Measurements from ENCODE around the gene SWT1. TPM values are rescaled to one million over a fixed set of nuclear protein-coding genes. Genes with fewer than 3 reads are reported as not detected.
"Not testable (repeated sequence)": the region's sequence is repeated elsewhere in the genome, so short reads cannot be mapped to it uniquely, and the experiment has no call there.

Gene SWT1
- polyA plus RNA-seq, 1 donor: 6.4 TPM

DNA sequence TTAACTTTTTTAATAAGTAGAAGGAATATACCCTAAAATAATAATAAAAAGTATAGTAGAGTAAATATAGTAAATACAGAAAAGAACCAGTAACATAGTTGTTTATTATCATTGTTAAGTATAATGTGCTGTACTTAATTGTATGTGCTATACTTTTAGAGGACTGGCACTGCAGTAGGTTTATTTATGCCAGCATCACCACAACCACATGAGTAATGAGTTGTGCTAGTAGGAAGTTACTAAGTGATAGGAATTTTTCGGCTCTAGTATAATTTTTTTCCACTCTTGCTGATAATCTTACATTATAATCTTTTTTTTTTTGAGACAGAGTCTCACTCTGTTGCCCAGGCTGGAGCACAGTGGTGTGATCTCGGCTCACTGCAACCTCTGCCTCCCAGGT is 88.5 kb downstream of the SWT1 start:
- DNase-seq (ENCODE audit: low read depth): no peak

DNA sequence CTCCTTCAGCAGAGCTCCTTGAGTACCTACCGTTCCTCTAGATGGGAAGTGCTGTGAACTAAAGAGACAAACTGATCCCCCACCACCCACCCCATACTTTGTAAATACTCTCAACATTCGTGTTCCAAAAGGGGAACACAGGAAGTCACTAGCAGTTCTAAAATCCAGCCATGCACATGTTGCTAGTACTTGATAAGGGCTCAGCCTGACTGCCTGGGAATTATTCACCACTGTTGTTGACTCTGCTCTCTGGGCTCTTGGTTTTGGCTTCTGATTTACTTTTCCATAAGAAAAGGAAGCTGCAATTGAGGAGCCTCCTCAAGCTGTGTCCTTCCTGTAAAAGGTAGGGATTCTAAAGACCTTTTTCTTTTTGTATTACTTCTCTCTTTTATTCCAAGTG is 92.6 kb downstream of the SWT1 start:
- no peak for DNase-seq (ENCODE audit: low read depth)

- DNase-seq (ENCODE audit: low read depth): no peak
Measured at GRCh38 chr1:185250063-185250462, 93.1 kb downstream of the SWT1 start.

DNA sequence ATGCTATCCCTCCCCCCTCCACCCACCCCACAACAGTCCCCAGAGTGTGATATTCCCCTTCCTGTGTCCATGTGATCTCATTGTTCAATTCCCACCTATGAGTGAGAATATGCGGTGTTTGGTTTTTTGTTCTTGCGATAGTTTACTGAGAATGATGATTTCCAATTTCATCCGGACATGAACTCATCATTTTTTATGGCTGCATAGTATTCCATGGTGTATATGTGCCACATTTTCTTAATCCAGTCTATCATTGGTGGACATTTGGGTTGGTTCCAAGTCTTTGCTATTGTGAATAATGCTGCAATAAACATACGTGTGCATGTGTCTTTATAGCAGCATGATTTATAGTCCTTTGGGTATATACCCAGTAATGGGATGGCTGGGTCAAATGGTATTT is 95.0 kb downstream of the SWT1 start:
- not testable (repeated sequence) for DNase-seq (ENCODE audit: low read depth)

- not testable (repeated sequence) for DNase-seq (ENCODE audit: low read depth)
Measured at GRCh38 chr1:185252404-185252803, 95.4 kb downstream of the SWT1 start.

- not testable (repeated sequence) for DNase-seq (ENCODE audit: low read depth)
Measured at GRCh38 chr1:185255595-185255994, 98.6 kb downstream of the SWT1 start.

- not testable (repeated sequence) for DNase-seq (ENCODE audit: low read depth)
Measured at GRCh38 chr1:185257116-185257949, 100.4 kb downstream of the SWT1 start.

DNA sequence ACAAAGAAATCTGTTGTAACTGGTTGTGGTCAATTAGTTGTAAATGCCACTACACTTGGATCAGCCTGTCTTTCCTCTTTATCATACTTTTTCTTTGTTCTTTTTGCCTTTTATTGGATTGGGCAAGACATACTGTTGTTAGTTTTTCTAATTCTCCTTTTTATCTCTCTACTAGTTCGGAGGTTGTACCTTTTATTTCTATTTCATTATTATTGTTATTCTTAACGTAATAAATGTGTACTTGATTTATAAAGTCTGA is 100.9 kb downstream of the SWT1 start:
- DNase-seq (ENCODE audit: low read depth): no peak

- DNase-seq (ENCODE audit: low read depth): no peak
Measured at GRCh38 chr1:185258676-185259075, 101.7 kb downstream of the SWT1 start.

DNA sequence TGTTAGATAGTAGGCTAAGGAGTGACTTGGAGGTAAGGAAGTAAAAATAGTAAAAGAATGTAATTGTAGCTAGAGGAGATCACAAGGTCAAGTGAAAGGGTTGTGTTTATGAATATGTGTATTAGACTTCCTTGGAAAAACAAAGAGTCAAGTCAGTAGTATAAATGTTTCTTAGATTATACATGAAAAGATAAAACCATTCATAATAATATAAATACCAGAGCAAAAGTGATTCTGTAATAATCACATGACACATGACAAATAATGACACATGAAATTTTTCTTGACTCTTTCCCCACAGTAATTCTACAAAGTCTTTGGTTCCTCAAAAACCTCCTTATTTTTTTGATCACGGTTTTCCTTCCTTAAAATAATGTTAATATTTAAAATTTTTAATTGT is 103.6 kb downstream of the SWT1 start:
- DNase-seq (ENCODE audit: low read depth): no peak

GRCh38 chr1:185262151-185262550 is 105.2 kb downstream of the SWT1 start:
- no peak for DNase-seq (ENCODE audit: low read depth)

DNA sequence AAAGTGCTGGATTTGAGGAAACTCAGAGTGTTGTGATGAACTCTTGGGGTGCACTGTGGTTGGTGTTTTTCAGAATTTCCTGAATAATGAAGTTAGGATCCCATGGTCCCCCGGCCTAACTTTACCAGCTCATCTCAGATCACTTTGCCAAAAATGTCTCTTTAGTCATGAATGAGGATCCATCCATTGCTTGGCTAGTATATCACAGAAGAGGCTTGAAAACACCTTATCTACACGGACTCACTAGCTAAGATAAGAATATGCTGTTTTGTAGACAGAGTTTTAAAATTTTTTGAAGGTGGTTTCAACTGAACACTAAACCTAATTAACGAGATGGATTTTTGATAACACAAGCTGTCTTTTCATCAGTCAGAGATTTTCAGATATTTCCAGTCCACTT is 106.3 kb downstream of the SWT1 start:
- no peak for DNase-seq (ENCODE audit: low read depth)

- DNase-seq (ENCODE audit: low read depth): no peak
Measured at GRCh38 chr1:185263780-185264179, 106.8 kb downstream of the SWT1 start.

DNA sequence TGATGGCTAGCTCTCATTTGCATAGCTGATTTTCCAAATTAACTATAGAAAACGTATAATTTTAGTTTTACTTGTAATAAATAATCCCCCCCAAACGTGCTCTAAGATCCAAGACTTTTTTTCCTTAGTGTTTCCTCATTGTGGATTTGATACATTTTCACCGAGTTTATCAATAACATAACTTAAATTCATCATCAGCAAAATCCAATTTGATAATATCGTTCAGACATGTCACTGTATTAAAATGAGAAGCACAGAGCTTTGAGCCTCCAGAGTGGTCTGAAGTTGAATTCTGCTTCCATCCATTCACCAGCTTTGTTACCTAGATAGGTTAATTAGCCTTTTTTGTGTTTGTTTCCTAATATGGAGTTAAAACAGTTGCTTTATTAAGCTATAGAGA is 108.3 kb downstream of the SWT1 start:
- DNase-seq (ENCODE audit: low read depth): no peak

DNA sequence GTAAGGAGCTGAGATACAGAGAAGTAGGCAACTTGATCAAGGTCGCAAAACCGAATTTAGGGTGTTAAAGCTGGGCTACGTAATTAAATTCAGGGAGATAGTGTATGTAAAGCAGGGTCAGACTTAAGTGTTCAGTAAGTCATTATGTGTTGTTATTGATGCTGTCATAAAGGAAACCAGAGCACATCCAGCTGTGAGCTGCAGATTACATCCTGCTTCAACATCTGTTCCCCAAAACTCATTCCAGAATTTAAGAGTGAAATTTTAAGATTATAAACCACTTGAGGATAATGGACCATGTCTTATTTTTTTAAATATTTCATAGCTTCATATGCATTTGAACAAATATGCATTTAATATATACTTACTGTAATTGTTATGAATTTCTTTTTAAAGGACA is 110.3 kb downstream of the SWT1 start:
- peak; percentile 24 for DNase-seq (ENCODE audit: low read depth)

GRCh38 chr1:185267701-185268100 is 110.7 kb downstream of the SWT1 start:
- DNase-seq (ENCODE audit: low read depth): no peak

- no peak for DNase-seq (ENCODE audit: low read depth)
Measured at GRCh38 chr1:185268352-185268751, 111.4 kb downstream of the SWT1 start.

DNA sequence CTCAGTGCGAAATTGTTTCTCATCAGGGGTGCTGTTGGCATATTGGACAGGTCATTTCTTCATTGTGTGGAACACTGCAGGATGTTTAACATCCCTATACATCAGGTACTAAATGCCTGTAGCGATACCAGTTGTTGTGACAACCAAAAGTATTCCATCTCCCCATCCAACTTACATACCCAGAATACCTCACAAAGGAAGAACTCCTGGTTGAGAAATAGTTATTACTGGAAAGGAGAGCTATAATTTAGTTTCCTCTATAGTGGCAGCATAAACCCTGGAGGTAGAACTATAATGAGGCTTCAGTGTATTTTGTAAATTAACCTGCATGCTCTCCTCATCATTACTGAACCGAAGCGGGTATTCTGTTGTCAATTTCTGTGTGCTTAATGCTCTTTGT is 115.0 kb downstream of the SWT1 start:
- DNase-seq (ENCODE audit: low read depth): no peak

DNA sequence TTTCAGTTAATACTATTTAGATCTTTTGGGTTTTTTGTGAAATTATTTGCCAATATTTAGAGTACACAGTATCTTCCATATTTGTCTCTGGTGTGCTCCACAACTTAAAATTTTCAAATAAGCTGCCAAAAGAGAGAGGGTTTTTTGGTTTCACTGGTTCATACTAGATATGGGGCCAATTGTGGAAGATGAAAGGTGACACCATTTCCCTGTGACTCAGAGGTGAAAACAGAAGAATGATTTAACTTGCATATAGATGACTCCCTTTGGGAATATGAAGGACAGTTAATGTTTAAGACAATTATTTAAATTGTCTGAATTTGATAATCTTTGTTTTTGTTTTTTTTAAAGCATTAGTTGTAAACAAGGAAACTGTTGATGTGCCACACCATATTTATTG is 122.6 kb downstream of the SWT1 start:
- no peak for DNase-seq (ENCODE audit: low read depth)

DNA sequence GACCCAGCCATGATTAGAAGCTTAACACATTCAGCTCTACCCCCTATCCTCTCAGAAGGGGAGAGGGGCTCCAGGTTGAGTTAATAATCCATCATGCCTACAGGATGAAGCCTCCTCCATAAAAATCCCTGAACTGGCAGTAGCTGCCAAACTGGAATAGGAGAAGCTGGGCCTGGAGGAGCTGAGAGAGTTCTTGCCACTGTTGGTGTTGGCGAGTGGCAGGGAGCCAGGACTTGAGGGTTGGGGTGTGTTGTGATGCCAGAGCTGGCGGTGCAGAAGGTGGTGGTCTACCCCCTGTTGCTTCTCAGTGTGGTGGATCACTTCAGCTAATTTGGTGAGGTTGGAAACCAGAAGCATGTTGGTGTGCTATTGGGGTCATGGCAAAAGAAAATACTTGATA is 123.6 kb downstream of the SWT1 start:
- no peak for DNase-seq (ENCODE audit: low read depth)

DNA sequence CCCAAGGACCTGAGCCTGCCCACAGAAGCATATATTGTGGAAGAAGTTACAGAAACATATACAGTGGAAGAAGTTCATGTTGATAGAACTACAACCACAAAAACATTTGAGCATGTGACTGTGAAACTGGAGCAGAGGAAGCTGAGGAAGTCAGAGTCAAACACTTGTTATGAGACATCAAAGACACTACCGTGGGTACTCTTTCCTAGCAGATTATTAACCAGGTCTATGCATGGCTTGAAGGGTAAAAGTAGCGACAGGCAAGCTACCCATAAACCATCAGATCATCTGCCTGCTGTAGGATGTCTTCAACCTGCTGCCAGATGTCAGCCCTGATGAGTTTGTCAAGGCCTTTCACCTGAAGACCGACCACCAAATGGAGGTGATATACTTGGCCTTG is 124.3 kb downstream of the SWT1 start:
- no peak for DNase-seq (ENCODE audit: low read depth)

GRCh38 chr1:185284116-185284515 is 127.1 kb downstream of the SWT1 start:
- no peak for DNase-seq (ENCODE audit: low read depth)

GRCh38 chr1:185284533-185285276 is 127.7 kb downstream of the SWT1 start:
- DNase-seq (ENCODE audit: low read depth): no peak

GRCh38 chr1:185287451-185287850 is 130.5 kb downstream of the SWT1 start:
- DNase-seq (ENCODE audit: low read depth): no peak

Measured in forelimb muscle (tissue), 1 donor.